Measurements from ENCODE around the gene N4BP2L1.

The N4BP2L1 gene

DNA sequence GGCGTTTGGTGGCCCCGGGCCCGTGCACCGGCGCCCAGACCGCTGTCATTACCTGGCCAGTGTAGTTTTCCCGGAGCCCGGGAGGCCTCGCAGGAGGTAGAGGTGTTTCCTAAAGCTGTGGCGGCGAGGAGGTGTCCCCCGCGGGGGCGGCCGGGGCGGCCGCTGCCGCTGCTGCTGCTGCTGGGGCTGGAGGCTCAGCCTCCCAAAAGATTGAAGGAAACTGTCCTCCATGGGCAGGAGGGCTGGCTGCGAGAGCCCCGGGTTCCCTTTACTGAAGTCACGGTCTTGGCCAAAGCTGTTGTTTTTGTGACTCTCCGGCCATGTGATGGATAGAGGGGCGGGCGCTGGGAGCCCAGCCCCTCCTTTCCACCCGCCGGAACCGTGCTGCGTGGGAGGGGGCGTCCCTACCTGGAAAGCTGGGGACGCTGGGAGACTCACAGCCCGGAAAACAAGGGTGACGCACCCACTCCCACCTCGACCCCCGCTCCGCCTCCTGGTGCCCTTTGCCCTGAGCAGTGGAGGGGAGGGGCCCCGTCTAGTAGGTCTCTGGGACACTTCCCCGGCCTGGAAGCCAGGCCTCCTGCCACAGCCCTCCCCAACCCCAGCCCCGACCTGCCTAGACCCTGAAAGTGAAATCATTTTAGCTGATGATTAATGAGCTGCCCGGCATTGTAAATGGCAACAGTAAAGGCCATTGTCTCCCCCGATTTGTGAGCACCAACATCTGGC lies at the start of gene N4BP2L1:
Gene N4BP2L1, minus strand, starts transcription at position 279 of the 729 bp plus-strand sequence. Its CDS starts 48 bp downstream, at position 231.
- peak; percentile 30 for DNase-seq

DNA sequence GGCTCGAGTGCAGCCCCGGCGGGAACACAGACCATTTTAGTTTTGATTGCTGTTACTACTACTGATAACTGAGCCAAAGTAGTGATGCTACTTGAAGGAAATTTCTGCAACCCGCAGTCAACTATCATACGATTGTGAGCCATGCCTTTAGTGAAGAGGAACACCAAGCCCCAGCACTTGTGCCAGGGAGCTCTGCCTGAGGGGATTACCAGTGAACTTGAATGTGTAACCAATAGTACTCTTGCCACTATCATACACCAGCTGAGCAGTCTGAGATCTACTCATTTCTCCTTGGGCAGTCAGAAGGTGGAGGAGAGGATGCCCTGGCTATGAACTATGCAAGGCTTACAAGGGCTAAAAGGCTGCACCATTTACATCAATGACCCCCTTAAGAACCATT lies 49.0 kb upstream of the N4BP2L1 start:
- DNase-seq = no peak

DNA sequence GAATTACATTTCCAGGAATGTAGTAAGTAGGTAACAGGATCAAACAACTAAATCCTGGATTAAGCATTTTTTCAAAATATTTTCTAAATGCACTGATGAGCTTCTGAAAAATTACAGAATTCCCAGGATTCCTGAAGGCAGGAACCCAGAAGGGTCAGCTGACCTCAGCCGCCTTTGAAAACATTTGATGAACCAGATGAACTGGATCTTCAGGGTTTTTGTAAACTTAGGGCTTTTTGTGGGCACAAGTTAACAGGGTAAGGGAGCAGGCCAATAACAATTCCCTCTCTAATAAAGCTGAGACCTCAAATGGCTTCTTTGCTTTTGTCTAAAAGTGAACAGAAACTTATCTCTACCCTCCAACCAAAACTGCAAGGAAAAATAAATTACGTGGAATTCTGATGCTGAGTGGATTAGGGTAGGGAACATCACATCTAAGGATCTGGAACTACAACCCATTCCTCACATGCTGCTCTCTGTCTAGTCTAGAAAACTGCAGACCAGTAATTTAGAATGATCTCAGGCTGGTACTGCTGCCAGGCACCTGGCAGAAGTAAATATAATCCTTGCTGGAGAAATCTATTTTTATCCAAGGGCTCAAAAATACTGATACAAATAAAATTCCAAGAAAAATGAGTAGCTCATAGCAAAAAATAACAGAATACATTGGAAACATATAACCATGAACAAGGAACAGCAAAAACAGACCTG lies 48.2 kb upstream of the N4BP2L1 start:
- DNase-seq = no peak

DNA sequence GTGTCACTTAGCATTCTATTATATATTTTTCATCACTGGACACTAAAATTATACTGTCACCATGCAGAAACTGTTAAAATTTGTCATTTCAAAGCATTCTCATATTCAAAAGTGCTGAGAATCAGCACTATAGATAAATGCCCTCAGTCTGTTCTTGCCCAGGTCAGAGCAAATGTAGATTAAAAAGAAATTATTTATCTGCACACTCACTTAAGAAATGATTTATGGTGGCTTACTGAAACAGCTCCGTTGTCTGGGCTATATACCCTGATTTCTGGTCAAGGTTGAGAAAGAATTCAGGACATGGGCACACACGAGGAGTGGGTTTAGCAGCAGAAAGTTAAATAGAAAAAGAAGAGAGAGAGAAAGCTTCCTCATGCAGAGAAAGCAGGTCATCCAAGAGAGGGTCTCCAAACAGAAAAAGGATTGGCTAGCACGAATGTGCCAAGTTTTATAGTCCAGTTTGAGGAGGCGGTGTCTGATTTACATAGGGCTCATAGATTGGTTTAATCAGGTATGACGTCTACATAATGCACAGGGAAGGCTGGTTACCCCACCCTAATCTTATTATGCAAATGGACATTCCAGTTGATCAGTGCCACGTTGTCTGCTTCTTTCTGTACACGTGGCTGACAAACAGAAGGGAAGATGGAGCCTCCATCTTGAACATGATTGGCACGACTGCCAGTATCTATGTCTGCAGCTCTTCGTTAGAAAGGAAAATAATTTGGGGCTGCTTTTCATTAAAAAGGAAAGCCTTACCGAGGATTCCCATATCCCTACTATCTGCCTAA lies 47.3 kb upstream of the N4BP2L1 start:
- no peak for DNase-seq

DNA sequence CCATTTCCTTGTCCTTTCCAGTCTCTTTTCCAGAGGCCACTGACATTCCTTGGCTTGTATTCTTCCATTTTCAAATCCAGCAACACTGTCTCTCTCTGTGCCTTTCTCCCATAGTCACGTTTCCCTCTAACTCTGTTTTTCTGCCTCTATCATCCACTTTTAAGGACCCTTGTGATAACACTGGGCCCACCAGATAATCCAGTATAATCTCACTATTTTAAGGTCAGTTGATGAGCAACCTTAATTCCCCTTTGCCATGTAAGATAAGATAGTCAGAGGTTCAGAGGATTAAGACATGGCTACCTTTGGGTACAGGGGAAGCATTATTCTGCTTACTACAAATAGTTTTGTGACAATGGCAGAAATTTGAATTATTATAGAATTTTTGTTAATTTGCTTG lies 45.7 kb upstream of the N4BP2L1 start:
- DNase-seq = no peak

DNA sequence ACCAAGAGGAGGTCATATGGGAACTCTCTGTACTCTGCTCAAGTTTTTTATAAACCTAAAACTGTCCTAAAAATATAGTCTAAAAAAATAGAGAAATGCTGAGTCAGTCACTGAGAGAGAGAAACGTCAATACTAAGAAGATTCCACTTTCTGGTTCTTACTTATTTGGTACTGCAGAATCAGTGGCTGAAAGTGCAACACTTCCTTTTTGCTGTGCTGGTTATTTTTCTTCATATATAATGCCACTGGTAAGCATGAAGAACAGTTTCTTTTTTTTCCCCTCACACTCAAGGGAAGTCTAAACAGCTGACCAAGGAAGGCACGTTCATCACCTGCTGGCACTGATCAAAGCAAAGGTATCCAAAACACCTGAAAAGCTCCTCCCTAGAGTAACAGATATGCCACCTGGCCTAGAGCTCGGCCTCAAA lies 44.3 kb upstream of the N4BP2L1 start:
- DNase-seq = no peak

DNA sequence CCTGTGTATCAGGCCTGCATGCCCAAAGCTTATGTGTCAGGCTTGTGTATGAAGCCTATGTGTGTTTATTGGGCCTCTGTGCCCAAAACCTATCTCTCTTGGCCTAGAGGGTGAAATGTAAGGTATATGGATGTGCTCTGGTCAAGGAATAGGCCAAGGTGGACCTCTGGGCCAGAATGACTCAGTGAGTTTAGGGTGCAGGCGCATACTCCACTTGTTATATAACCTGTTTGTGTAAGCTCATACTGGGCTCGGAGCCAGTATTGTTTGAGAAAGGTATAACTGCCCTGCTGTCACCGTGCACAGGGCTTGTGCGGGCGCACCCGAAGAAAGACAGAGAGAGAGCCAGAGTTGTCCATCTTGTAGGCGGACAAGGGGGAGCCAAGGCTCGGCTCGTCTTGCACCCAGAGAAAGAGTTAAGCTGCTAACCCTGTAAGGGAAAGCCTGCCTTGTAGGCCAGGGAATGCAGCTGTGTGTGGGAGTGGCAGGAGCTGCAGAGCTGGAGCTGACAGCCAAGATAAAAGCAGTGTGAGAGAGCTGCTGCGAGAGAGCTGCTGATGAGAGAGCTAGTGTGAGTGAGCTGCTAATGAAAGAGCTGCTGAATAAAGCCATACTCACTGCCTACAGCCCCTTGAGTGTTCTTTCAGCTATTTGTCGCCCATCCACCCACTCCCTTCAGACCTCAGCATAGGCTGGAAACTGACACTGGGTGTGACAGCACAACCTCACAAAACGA lies 43.4 kb upstream of the N4BP2L1 start:
- DNase-seq = no peak

DNA sequence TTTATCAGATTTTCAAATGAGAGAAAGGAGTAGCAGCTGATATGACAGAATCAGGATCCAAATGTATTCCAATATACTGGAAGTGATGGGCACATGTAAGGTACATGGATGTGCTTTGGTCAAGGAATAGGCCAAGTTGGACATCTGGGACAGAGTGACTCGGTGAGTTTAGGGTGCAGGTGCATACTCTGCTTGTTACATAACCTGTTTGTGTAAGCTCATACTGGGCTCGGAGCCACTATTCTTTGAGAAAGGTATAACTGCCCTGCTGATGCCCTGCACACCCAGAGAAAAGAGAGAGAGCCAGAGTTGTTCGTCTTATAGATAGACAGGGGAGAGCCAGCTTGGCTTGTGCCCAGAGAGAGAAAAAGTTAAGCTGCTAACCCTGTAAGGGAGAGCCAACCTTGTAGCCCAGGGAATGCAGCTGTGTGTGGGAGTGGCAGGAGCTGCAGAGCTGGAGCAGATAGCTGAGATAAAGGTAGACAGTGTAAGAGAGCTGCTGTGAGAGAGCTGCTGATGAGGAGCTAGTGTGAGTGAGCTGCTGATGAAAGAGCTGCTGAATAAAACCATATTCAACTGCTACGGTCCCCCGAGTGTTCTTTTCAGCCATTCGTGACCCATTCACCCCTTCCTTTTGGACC lies 40.7 kb upstream of the N4BP2L1 start:
- DNase-seq = no peak

DNA sequence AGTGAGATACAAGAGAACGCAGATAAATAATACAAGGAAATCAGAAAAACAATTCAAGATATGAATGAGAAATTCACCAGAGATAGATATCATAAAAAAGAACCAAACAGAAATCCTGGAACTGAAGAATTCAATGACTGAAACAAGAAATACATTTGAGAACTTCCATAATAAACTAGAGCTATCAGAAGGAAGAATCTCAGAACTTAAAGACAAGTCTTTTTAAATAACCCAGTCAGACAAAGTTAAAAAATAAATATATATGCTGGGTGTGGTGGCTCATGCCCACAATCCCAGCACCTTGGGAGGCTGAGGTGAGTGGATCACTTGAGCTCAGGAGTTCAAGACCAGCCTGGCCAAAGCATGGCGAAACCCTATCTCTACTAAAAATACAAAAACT lies 28.7 kb upstream of the N4BP2L1 start:
- no peak for DNase-seq

DNA sequence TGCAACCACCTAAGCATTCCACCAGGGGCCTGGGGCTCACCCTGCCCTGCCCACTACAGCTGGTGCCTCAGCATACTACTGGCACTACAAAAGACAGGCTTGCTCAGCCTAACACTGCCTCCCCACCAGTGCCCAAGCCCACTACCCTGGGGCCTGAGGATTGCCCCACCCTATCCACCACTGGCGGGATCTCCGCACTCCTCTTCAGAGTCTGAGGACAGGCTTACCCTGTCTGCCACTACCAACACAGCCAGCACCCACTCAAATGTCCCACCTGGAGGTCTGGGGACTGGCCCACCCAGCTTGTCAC lies 27.6 kb upstream of the N4BP2L1 start:
- DNase-seq = no peak

DNA sequence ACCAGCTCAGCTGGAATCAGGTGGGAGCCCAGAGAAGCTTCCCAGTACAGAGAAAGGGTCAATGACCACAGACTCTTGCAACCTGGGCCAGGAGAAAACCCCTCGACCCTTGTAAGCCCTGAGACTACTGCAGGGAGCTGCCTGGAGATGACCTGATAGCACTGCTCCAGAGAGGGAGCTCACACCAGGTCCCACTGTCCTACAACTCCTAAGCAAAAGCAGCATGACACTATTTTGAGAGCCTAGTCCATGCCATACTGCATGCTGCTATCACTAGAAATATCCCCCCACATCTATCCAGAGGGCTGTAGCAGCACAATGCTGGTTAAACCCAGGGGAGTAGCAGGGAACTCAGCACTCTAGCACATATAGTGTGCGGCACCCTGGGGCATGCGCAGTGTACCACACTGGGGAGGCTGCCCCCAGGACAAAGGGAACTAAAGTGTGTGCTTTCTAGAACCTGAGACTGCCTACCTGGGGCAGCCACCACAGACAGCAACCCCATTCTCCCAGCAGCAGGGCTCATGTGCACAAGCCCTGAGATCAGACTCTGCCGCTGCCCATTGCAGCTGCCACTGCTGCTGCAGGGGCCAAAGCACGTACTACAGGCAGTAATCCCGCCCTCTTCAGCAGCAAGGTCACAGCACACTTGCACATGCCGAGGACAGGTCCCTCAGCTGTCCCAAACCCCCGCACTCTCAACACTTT lies 27.1 kb upstream of the N4BP2L1 start:
- no peak for DNase-seq

DNA sequence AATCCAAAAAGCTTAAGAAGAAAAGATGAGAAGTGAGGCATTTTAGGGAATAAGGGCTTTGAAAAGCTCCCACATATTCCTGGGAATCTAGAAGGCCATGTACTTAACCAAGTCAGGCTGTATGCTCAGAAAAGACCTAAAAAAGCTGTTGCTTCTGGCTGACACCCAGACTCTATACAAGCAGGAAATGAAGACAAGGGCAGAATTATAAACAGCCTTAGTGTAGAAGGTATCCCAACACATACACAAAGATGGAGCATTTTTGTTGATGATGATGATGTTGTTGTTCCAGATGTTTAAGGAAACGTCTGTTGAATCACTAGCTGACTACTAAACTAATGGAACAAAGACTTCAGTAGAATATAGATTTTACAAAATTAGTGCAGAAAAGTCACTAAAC lies 26.1 kb upstream of the N4BP2L1 start:
- DNase-seq = no peak

DNA sequence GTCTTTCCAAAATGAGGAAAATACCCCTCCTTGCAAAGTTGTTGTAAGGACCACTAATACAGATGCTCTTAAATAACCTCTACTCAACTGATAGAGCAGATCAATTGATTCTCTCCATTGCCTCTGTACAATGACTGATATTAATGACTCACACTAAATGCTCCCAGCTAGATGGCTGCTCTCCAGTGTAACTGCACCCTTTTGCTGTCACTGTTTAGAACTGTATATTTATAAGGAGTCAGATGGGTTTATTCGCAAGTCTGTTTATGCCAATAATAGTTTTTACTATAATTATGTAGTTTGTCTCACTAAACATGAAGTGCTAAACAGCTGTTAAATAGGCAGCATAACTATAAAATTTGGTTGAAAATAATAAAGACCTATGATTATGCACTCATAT lies 21.0 kb upstream of the N4BP2L1 start:
- DNase-seq = no peak

DNA sequence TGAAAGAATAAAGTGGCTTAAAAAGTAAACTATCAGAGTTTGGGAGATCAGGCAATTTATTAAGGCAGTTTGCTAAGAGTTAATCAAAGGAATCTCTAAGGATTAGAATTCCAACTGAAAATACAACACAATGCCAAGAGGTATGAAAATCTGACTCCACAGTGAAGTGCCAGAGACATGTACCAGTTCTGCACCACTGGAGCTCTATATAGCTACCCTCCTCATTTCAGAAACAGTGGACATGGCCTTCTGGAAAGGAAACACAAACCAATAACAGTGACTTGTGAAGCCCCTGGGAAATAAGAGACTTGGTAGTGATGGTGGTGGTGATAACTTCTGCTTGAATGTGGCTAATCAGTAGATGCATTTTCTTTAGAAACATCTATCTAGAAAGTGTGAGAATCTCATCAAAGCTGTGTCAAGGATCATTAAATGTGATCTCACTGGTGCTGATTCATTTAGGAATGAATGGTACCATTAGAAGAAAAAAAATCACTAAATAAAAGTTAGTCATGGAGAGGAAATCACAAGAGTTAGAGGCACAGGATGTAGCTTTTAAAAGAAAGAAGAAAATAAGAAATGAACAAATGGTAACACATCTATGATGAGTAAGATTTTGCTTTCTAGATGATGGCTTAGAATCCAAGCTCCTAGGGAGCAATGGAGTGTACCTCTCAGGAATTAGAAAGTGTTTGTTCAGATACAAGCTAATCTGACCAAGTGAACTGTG lies 20.1 kb upstream of the N4BP2L1 start:
- no peak for DNase-seq

DNA sequence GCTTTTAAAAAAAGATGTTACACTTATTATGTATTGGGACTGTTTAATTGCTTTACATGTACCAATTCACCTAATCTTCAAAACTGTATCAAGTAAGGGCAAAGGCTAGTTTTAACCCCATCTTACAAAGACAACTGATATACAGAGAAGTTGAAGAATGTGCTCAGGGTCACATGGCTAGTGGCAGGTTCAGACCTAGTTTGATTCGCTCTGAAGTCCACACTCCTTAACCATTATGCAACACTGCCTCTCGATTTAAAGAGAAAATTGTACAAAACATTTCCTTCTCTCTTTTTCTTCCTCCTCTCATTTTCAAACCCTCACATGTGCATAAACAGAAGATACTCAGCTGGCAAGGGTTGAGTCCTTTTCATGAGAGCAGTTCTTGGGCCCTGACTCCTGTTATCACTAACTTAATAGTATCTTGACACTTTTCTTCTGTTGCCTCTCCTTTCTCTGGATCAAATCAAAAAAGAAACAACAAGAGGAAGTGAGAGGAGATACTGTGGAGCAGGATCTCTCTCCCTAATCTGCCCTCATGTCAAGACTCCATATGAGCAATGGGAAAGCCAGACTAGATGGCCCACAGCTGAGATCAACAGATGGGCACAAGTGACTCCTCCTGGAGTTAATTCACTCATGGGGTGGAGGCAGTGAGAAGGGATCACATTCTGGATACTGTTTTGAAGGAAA lies 19.0 kb upstream of the N4BP2L1 start:
- DNase-seq = no peak

DNA sequence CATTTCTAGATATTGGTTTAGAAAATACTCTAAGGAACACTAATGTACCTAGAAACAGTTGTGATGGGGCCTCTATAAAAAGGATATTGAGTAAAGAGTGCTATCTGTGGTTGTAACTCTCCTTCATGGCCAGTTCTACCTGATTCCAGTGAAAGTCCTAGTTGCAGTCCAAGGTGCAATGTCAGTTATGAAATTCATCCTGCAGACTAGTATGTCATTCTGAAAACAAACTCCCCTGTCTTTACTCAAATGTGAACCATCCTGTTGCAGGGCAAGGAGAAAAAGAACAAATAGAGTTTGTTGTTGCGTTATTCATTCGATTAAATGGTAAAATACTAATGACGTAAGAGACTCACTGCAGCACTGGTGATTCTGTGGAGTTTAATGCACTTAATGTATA lies 18.3 kb upstream of the N4BP2L1 start:
- DNase-seq = no peak

DNA sequence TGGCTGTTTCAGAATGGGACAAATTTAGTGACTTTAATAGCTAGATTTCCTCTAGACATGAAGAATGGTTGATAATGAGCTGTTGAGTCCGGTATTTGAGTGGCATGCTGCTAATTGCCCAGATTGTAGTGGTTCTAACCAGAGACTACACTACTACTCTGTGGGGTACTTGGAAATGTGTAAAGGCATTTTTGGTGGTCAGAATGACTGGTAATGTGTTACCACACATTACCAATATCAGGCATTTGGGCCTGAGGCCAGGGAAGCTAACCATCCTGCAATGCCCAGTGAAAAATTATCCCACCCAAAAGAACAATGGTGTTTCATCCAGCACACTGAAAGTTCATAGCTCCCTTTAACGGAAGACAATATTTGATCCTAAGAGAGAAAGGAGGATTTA lies 17.5 kb upstream of the N4BP2L1 start:
- DNase-seq = no peak

DNA sequence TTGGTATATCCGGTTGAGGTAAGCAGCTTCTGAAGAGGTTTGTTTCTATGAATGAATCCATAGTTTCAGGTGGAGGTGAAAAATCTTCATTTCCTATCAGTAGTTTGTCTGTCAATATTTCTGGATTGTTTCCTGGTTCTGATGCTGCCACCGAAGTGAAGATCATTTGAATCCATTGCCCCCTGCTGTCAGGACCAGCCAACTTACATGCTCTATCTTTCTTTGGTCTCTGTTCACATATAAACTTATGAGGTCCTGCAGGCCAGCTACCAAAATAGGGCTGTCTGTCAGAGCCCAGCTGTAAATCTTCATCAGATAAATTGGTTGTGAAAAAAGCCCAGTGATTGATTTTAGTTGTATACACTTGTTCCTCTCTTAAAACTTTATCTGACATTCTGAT lies 15.2 kb upstream of the N4BP2L1 start:
- no peak for DNase-seq

DNA sequence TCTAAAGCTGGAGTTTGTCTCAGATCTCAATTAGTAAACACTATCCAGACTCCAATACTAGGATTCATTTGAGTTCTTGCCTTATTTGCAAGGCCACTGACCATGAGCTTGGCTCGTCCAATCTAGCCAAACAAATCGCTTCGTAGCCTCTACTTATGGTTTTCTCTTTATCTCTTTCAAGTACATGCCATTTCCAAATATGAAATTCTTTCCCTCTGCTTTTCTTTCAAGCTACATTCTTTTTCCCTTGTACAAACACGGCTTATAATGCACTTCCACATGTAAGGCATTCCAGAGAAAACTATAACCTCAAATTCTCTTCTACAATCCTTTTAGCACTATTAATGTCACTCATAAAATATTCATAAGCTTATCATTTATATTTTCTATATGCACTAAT lies 10.9 kb upstream of the N4BP2L1 start:
- no peak for DNase-seq

DNA sequence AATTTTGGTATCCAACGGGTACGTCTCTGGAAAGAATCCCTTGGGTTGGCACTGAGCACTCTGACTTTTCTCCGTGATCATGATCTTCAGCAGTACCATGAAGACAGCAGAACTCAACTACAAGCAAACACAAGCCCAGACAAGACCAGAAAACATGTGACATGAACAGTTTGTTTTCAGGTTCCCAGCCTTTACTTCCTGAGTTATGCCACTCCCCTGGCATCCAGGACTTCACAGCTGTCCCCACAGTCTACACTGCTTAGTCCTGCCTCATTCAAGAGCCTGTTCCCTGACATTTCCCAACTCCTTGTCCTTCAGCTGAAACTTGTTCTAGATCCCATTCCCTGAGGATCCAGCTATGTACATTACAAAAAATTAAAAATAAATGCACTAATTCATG lies 4.9 kb upstream of the N4BP2L1 start:
- DNase-seq = no peak

DNA sequence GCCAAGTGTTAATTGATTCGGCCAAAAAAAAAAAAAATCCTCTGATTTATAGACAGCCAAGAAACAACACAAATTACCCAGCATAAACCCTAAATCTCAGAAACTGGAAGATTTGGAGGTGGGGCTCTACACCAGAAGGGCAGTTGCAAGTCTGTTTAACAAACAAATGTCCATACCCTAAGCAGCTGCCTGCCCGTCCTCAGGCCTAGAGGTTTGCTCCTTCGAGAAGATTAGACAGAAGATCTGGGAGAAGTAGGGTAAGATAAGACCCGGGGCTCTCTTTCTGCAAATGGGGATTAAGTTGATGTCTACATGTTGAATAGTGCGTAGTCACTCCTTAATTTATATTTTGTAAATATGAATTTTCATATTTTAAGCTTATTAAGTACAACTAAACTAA lies 3.4 kb upstream of the N4BP2L1 start:
- no peak for DNase-seq
